Testis (tissue), 2 donors: ENCODE results near the gene EGFL8.

Source experiments
- CTCF ChIP-seq, 3 experiments: fragments of 450-650 bp in 2 of 3; fragments of 200-600 bp in 1 of 3; sonication (generic) in 1 of 3; IDR thresholded peaks; one replicate each; pipeline ENCODE4 v1.5.1; 2016 to 2019; ENCODE audit warnings: antibody characterized with exemption in 3 of 3, mild to moderate bottlenecking in 2 of 3, moderate library complexity in 1 of 3
- POLR2A ChIP-seq: fragments of 450-650 bp; IDR thresholded peaks from one replicate; pipeline ENCODE4 v1.6.1; 2017; ENCODE audit warnings: antibody characterized with exemption, mild to moderate bottlenecking, moderate library complexity

GRCh38 chr6:32170294-32170693 lies 5.9 kb downstream of the EGFL8 start:
- no peak for TF ChIP-seq CTCF (IDR thresholded peaks at IDR 0.05)
- no peak for TF ChIP-seq POLR2A
